Measurements from ENCODE around the gene ACACB.
A peak's percentile ranks its signal among the peaks of the same experiment; 100 is the strongest.

Gene ACACB

GRCh38 chr12:109115758-109116610 is at the start of gene ACACB:
Gene ACACB, plus strand, starts transcription at chr12:109116587. Its CDS starts 22,819 bp downstream, at chr12:109139406.
- no peak for DNase-seq (ENCODE audit: low read depth)
- H3K4me3 ChIP-seq (ENCODE audit: low read depth, low read length): no peak within 1 kb of the TSS

GRCh38 chr12:109069307-109070271 is 46.8 kb upstream of the ACACB start:
- no peak for DNase-seq (ENCODE audit: low read depth)
- no peak overlapping the region for H3K4me3 ChIP-seq (ENCODE audit: low read depth, low read length)

GRCh38 chr12:109074866-109075265 is 41.5 kb upstream of the ACACB start:
- no peak for DNase-seq (ENCODE audit: low read depth)
- H3K4me3 ChIP-seq (ENCODE audit: low read depth, low read length): no peak overlapping the region

- H3K4me3 ChIP-seq (ENCODE audit: low read depth, low read length): no peak overlapping the region
- no peak for DNase-seq (ENCODE audit: low read depth)
Measured at GRCh38 chr12:109082751-109083150, 33.6 kb upstream of the ACACB start.

GRCh38 chr12:109084425-109084824 is 32.0 kb upstream of the ACACB start:
- no peak overlapping the region for H3K4me3 ChIP-seq (ENCODE audit: low read depth, low read length)
- DNase-seq (ENCODE audit: low read depth): no peak

- no peak for DNase-seq (ENCODE audit: low read depth)
- H3K4me3 ChIP-seq (ENCODE audit: low read depth, low read length): no peak overlapping the region
Measured at GRCh38 chr12:109085590-109085989, 30.8 kb upstream of the ACACB start.

- no peak for DNase-seq (ENCODE audit: low read depth)
- H3K4me3 ChIP-seq (ENCODE audit: low read depth, low read length): no peak overlapping the region
Measured at GRCh38 chr12:109087250-109087649, 29.1 kb upstream of the ACACB start.

- no peak for DNase-seq (ENCODE audit: low read depth)
- no peak overlapping the region for H3K4me3 ChIP-seq (ENCODE audit: low read depth, low read length)
Measured at GRCh38 chr12:109088818-109089217, 27.6 kb upstream of the ACACB start.

GRCh38 chr12:109089683-109090082 is 26.7 kb upstream of the ACACB start:
- H3K4me3 ChIP-seq (ENCODE audit: low read depth, low read length): no peak overlapping the region
- no peak for DNase-seq (ENCODE audit: low read depth)

- peak overlapping the region; percentile 66 for H3K4me3 ChIP-seq (ENCODE audit: low read depth, low read length)
- DNase-seq (ENCODE audit: low read depth): no peak
Measured at GRCh38 chr12:109092497-109093021, 23.8 kb upstream of the ACACB start.

GRCh38 chr12:109093022-109093918 is 23.1 kb upstream of the ACACB start, which contains the start of gene ALKBH2:
Gene ALKBH2, minus strand, starts transcription at chr12:109093472. Its CDS starts 686 bp downstream, at chr12:109092786.
- peak within 1 kb of the TSS; percentile 66 for H3K4me3 ChIP-seq (ENCODE audit: low read depth, low read length)
- peak; percentile 62 for DNase-seq (ENCODE audit: low read depth)

- DNase-seq (ENCODE audit: low read depth): no peak
- peak overlapping the region; percentile 77 for H3K4me3 ChIP-seq (ENCODE audit: low read depth, low read length)
Measured at GRCh38 chr12:109097140-109097434, 19.3 kb upstream of the ACACB start.

- peak; percentile 78 for DNase-seq (ENCODE audit: low read depth)
- peak within 1 kb of the TSS; percentile 77 for H3K4me3 ChIP-seq (ENCODE audit: low read depth, low read length)
Measured at GRCh38 chr12:109097435-109098182, 18.8 kb upstream of the ACACB start, which contains the start of gene UNG. Gene UNG, plus strand, starts transcription at chr12:109097597. Its CDS starts 83 bp downstream, at chr12:109097680.

- no peak for DNase-seq (ENCODE audit: low read depth)
- peak overlapping the region; percentile 77 for H3K4me3 ChIP-seq (ENCODE audit: low read depth, low read length)
Measured at GRCh38 chr12:109098183-109098604, 18.2 kb upstream of the ACACB start.

GRCh38 chr12:109098651-109099050 is 17.7 kb upstream of the ACACB start:
- DNase-seq (ENCODE audit: low read depth): no peak
- peak overlapping the region; percentile 77 for H3K4me3 ChIP-seq (ENCODE audit: low read depth, low read length)

- H3K4me3 ChIP-seq (ENCODE audit: low read depth, low read length): peak overlapping the region; percentile 77
- DNase-seq (ENCODE audit: low read depth): no peak
Measured at GRCh38 chr12:109099431-109100020, 16.9 kb upstream of the ACACB start.

GRCh38 chr12:109100741-109101140 is 15.6 kb upstream of the ACACB start:
- no peak overlapping the region for H3K4me3 ChIP-seq (ENCODE audit: low read depth, low read length)
- no peak for DNase-seq (ENCODE audit: low read depth)

- no peak for DNase-seq (ENCODE audit: low read depth)
- H3K4me3 ChIP-seq (ENCODE audit: low read depth, low read length): no peak overlapping the region
Measured at GRCh38 chr12:109102491-109102890, 13.9 kb upstream of the ACACB start.

Data from skeletal muscle cell (primary cell).